GM03348 (cell line): ENCODE data around the gene TNFSF15.
A peak's percentile ranks its signal among the peaks of the same experiment; 100 is the strongest.
"Not testable (repeated sequence)": the region's sequence is repeated elsewhere in the genome, so short reads cannot be mapped to it uniquely, and the experiment has no call there.

Experiments
- DNase-seq: peaks from one replicate; pipeline ENCODE4 v3.0.0; 2012; ENCODE audit warnings: low spot score

Gene TNFSF15

GRCh38 chr9:114746591-114747346 lies 59.1 kb downstream of the TNFSF15 start:
- DNase-seq, result peak; percentile 80

GRCh38 chr9:114745879-114746550 lies 59.8 kb downstream of the TNFSF15 start:
- no peak for DNase-seq

GRCh38 chr9:114745108-114745848 lies 60.6 kb downstream of the TNFSF15 start:
- DNase-seq, result peak; percentile 39

- DNase-seq, result no peak
Measured at GRCh38 chr9:114743446-114743845, 62.4 kb downstream of the TNFSF15 start.

- DNase-seq, result no peak
Measured at GRCh38 chr9:114742947-114743346, 62.9 kb downstream of the TNFSF15 start.

GRCh38 chr9:114741521-114741920 lies 64.3 kb downstream of the TNFSF15 start:
- not testable (repeated sequence) for DNase-seq

- DNase-seq, result peak; percentile 87
Measured at GRCh38 chr9:114738581-114739316, 67.1 kb downstream of the TNFSF15 start.

GRCh38 chr9:114737847-114738246 lies 68.0 kb downstream of the TNFSF15 start:
- DNase-seq, result no peak

- no peak for DNase-seq
Measured at GRCh38 chr9:114737118-114737517, 68.7 kb downstream of the TNFSF15 start.

GRCh38 chr9:114735704-114736103 lies 70.1 kb downstream of the TNFSF15 start:
- peak; percentile 56 for DNase-seq

GRCh38 chr9:114735139-114735538 lies 70.7 kb downstream of the TNFSF15 start:
- DNase-seq, result not testable (repeated sequence)
